Common myeloid progenitor, CD34-positive (primary cell): ENCODE data around the gene RPL10A.
A peak's percentile ranks its signal among the peaks of the same experiment; 100 is the strongest.

Source experiments
- CTCF ChIA-PET: fragments of 350-600 bp; sonication (Branson Sonifier 250); formaldehyde crosslinking; loops from one replicate; lab custom pipeline; 2021; ENCODE audit warnings: antibody characterized with exemption; lab: Charles Lee
- POLR2A ChIA-PET: fragments of 350-600 bp; sonication (Branson Sonifier 250); formaldehyde crosslinking; loops from one replicate; lab custom pipeline; 2021; ENCODE audit warnings: antibody characterized with exemption; lab: Charles Lee
- DNase-seq, 3 donors: peaks; one replicate each; pipeline versions ENCODE4 v3.0.0 to v3.0.0-alpha.2; 2013
- H3K27ac ChIP-seq, 2 experiments: 1 replicate in 1 of 2; 2 replicates in 1 of 2; pipeline ENCODE4 v1.7.0; 2013; ENCODE audit warnings: inconsistent platforms in 2 of 2, low read length in 2 of 2, mild to moderate bottlenecking in 2 of 2, low read depth in 1 of 2, moderate library complexity in 1 of 2; ENCODE audit not compliant: severe bottlenecking in 2 of 2, insufficient read depth in 1 of 2, poor library complexity in 1 of 2
- H3K27me3 ChIP-seq, 5 experiments: replicated peaks in 2 of 5; 1 replicate in 3 of 5; 2 replicates in 2 of 5; pipeline versions ENCODE4 v1.6.1 to v1.7.0; 2013; ENCODE audit warnings: low read length in 4 of 5, mild to moderate bottlenecking in 2 of 5, moderate library complexity in 2 of 5, inconsistent platforms in 1 of 5; ENCODE audit not compliant: insufficient read depth in 5 of 5, control insufficient read depth in 4 of 5
- H3K36me3 ChIP-seq, 4 experiments: 1 replicate in 2 of 4; 2 replicates in 2 of 4; pipeline versions ENCODE4 v1.6.1 to v1.7.0; 2013; ENCODE audit warnings: low read length in 3 of 4, control low read depth in 1 of 4, mild to moderate bottlenecking in 1 of 4; ENCODE audit not compliant: control insufficient read depth in 4 of 4, insufficient read depth in 4 of 4
- H3K4me1 ChIP-seq, 4 experiments: 1 replicate in 3 of 4; 2 replicates in 1 of 4; pipeline versions ENCODE4 v1.6.1 to v1.7.1; 2013; ENCODE audit warnings: low read length in 3 of 4, mild to moderate bottlenecking in 3 of 4, control low read depth in 1 of 4, inconsistent platforms in 1 of 4, moderate library complexity in 1 of 4; ENCODE audit not compliant: control insufficient read depth in 4 of 4, insufficient read depth in 4 of 4; ENCODE audit errors: control extremely low read depth in 1 of 4
- H3K4me3 ChIP-seq, 7 experiments: 1 replicate in 4 of 7; 2 replicates in 3 of 7; pipeline versions ENCODE4 v1.5.1 to v1.7.0; 2013; ENCODE audit warnings: mild to moderate bottlenecking in 7 of 7, low read length in 6 of 7, moderate library complexity in 6 of 7, inconsistent platforms in 2 of 7, low read depth in 2 of 7, control low read depth in 1 of 7; ENCODE audit not compliant: insufficient read depth in 4 of 7, control insufficient read depth in 1 of 7; ENCODE audit errors: extremely low read depth in 1 of 7
- H3K9me3 ChIP-seq, 5 experiments: 1 replicate in 4 of 5; 2 replicates in 1 of 5; pipeline versions ENCODE4 v1.6.1 to v1.7.1; 2013; ENCODE audit warnings: low read length in 4 of 5, mild to moderate bottlenecking in 2 of 5, inconsistent platforms in 1 of 5, low read depth in 1 of 5, moderate library complexity in 1 of 5; ENCODE audit not compliant: control insufficient read depth in 4 of 5, insufficient read depth in 2 of 5; ENCODE audit errors: control extremely low read depth in 1 of 5
- WGBS: methylation state at CpG from one replicate; pipeline ENCODE4 v1.1.5; 2013; ENCODE audit not compliant: insufficient coverage; 5-methylcytosine and 5-hydroxymethylcytosine counted together

RPL10A gene

GRCh38 chr6:35483893-35484645 lies 15.9 kb downstream of the RPL10A start:
- H3K4me3 ChIP-seq = no peak overlapping the region
- no peaks in the 10 kb centered on the region for H3K36me3 ChIP-seq
- H3K27me3 ChIP-seq = no peaks in the 10 kb centered on the region
- DNase-seq = no peak
- no peaks in the 10 kb centered on the region for H3K9me3 ChIP-seq
- no peak overlapping the region for H3K27ac ChIP-seq
- peaks cover 0 to 53% (median 18%) of the 10 kb centered on the region in 4 experiments for H3K4me1 ChIP-seq
- ChIA-PET POLR2A (no interaction called here), CTCF (interaction anchor here (1.1 to 1.5 kb wide), 3 partner anchors 12 to 47 kb away, joined by 3 read pairs; no protein-coding TSS in a partner anchor)
- 100% methylated on average over 4 of the region's 13 CpGs for WGBS

- ChIA-PET CTCF (interaction anchor here (1.3 kb wide), 1 partner anchor 46 kb away, joined by 3 read pairs; no protein-coding TSS in a partner anchor), POLR2A (no interaction called here)
- no peaks in the 10 kb centered on the region for H3K27me3 ChIP-seq
- H3K27ac ChIP-seq = no peak overlapping the region
- H3K36me3 ChIP-seq = no peaks in the 10 kb centered on the region
- 93% methylated on average over 6 of the region's 7 CpGs for WGBS
- DNase-seq = no peak
- peaks cover 0 to 54% (median 22%) of the 10 kb centered on the region in 4 experiments for H3K4me1 ChIP-seq
- H3K9me3 ChIP-seq = no peaks in the 10 kb centered on the region
- H3K4me3 ChIP-seq = no peak overlapping the region
These were observed 16.8 kb downstream of the RPL10A start for GRCh38 chr6:35484921-35485392.

- H3K4me1 ChIP-seq = peaks cover 0 to 57% (median 25%) of the 10 kb centered on the region in 4 experiments
- 98% methylated on average over 8 of the region's 11 CpGs for WGBS
- ChIA-PET POLR2A (no interaction called here), CTCF (no interaction called here)
- no peaks in the 10 kb centered on the region for H3K9me3 ChIP-seq
- H3K4me3 ChIP-seq = no peak overlapping the region
- H3K27ac ChIP-seq = peak overlapping the region in 1 of 2 experiments; percentile 25
- H3K27me3 ChIP-seq = no peaks in the 10 kb centered on the region
- no peaks in the 10 kb centered on the region for H3K36me3 ChIP-seq
- DNase-seq = no peak
These were observed 17.2 kb downstream of the RPL10A start for GRCh38 chr6:35485402-35485877.

GRCh38 chr6:35486005-35486925 lies 18.1 kb downstream of the RPL10A start:
- no peak overlapping the region for H3K4me3 ChIP-seq
- 95% methylated on average over 55 of the region's 61 CpGs for WGBS
- ChIA-PET CTCF (interaction anchor here (1.2 kb wide), 1 partner anchor 18 kb away, joined by 4 read pairs; the partner anchor contains the start of gene RPL10A), POLR2A (no interaction called here)
- no peaks in the 10 kb centered on the region for H3K9me3 ChIP-seq
- no peak for DNase-seq
- peaks cover 0 to 5% (median 0%) of the 10 kb centered on the region in 5 experiments for H3K27me3 ChIP-seq
- H3K4me1 ChIP-seq = peaks cover 0 to 61% (median 28%) of the 10 kb centered on the region in 4 experiments
- peak overlapping the region in 1 of 2 experiments; percentile 25 for H3K27ac ChIP-seq
- no peaks in the 10 kb centered on the region for H3K36me3 ChIP-seq

- 0% methylated on average over 6 of the region's 9 CpGs for WGBS
- Histone ChIP-seq H3K4me3 (peak overlapping the region in 2 of 7 experiments; percentile 19 to 28), H3K27ac (no peak overlapping the region), H3K36me3 (no peaks in the 10 kb centered on the region), H3K27me3 (peaks cover 0 to 14% (median 0%) of the 10 kb centered on the region in 5 experiments), H3K9me3 (no peaks in the 10 kb centered on the region), H3K4me1 (peaks cover 0 to 77% (median 43%) of the 10 kb centered on the region in 4 experiments)
- ChIA-PET POLR2A (interaction anchor here (0.6 kb wide), 1 partner anchor 94 kb away, joined by 7 read pairs; no protein-coding TSS in a partner anchor), CTCF (interaction anchor here (1.2 kb wide), 1 partner anchor 20 kb away, joined by 4 read pairs; the partner anchor contains the start of gene RPL10A)
- peak; percentile 36 to 59 (median 55) for DNase-seq
These were observed 19.7 kb downstream of the RPL10A start for GRCh38 chr6:35487658-35488516.

GRCh38 chr6:35488517-35488862 lies 20.3 kb downstream of the RPL10A start:
- Histone ChIP-seq H3K36me3 (no peaks in the 10 kb centered on the region), H3K9me3 (no peaks in the 10 kb centered on the region), H3K4me1 (peaks cover 0 to 77% (median 47%) of the 10 kb centered on the region in 4 experiments), H3K27ac (no peak overlapping the region), H3K27me3 (peaks cover 0 to 14% (median 0%) of the 10 kb centered on the region in 5 experiments), H3K4me3 (no peak overlapping the region)
- POLR2A ChIA-PET = no interaction called here
- WGBS = 70% methylated on average over 3 of the region's 9 CpGs
- CTCF ChIA-PET = no interaction called here
- DNase-seq = no peak
